ENCODE data around the gene ANKH.

GRCh38 chr5:14882658-14883580 is 11.3 kb upstream of the ANKH start:
- no peak for TF ChIP-seq CTCF (IDR thresholded peaks at IDR 0.05)
- no peak for TF ChIP-seq POLR2A (IDR thresholded peaks at IDR 0.05)
